NCI-H1694 (cell line): ENCODE measurements around the gene CASKIN1.
"Not testable (repeated sequence)": the region's sequence is repeated elsewhere in the genome, so short reads cannot be mapped to it uniquely, and the experiment has no call there.

ENCODE experiments used
- DNase-seq: peaks from one replicate; lab custom pipeline; 2025; lab: John Stamatoyannopoulos, UW

The CASKIN1 gene

DNA sequence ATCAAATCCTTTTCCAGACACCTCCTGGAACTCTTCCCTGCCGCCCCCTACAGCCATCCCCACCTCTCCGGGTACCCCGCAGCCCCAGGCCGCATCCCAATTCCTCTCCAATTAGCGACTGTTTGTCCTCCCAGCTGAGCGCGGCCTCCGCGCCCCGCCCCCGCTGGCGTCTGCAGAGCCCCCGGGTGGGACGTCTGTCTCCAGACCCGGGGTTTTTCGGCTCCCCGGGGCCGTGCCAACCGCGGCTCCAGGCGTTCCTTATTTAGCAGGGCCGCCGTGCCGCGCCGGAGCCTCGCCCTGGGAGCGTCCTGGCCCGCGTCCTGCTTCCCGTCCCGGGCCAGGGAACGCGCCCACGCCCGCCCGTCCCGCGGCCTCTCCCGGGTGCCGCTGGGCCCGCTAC is 61.3 kb downstream of the CASKIN1 start:
- not testable (repeated sequence) for DNase-seq

DNA sequence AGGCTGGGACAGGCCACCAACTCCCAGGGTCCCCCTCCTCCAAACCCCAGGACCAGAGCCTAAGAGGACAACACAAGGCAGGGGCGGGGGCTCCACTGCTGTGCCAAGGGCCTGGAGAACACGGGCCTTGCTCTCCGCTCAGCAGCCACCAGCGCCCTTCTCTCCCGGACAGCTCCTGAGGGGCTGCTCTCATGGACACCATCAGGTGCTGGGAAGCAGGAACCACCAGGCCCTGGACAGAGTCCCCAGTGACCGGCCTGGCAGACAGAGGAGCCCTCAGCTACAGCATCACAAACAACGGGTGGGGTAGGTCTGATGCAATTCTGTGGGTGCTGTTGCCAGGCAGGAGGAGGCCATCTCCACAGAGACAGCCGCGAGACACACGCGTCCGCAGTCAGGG is 62.6 kb downstream of the CASKIN1 start:
- DNase-seq = not testable (repeated sequence)

DNA sequence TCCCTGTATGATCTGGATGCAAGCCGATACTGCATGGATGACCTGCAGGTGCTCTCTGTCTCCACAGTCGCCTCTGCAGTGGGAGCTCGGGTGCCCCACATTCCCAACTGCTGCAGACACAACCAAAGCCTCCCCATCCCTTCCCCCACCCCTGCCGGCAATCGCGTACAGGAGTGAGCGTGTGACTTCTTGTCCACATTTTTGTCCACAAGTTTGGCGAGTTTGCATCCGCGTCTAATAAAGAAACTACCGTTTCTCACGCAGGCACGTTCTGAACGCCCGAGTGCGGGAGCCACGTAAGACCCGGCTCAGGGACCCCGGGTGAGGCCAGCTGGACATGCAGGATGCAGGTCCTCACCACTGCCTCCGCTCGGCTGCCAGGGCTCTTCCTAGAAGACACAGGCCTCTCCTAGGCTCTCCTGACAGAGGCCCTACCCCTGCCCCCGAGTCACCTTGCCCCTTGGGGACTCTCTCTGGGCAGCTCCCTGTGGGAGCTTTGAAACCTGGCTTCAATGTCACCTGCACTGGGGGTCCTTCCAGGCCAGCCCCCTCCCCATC is 66.4 kb downstream of the CASKIN1 start:
- not testable (repeated sequence) for DNase-seq

DNA sequence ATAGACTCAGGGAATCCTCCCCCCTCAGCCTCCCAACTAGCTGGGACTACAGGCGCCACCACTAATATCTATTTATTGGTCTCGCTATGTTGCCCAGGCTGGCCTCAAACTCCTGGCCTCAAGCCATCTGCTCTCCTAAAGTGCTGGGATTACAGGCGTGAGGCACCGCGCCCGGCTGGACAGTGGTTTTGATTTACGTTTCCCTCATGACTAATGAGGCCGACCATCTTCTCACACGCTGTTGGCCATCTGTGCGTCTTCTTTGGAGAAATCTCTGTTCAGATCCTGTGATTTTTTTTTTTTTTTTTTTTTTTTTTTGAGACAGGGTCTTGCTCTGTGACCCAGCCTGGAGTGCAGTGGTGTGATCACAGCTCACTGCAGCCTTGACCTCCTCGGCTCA is 67.2 kb downstream of the CASKIN1 start:
- not testable (repeated sequence) for DNase-seq

DNA sequence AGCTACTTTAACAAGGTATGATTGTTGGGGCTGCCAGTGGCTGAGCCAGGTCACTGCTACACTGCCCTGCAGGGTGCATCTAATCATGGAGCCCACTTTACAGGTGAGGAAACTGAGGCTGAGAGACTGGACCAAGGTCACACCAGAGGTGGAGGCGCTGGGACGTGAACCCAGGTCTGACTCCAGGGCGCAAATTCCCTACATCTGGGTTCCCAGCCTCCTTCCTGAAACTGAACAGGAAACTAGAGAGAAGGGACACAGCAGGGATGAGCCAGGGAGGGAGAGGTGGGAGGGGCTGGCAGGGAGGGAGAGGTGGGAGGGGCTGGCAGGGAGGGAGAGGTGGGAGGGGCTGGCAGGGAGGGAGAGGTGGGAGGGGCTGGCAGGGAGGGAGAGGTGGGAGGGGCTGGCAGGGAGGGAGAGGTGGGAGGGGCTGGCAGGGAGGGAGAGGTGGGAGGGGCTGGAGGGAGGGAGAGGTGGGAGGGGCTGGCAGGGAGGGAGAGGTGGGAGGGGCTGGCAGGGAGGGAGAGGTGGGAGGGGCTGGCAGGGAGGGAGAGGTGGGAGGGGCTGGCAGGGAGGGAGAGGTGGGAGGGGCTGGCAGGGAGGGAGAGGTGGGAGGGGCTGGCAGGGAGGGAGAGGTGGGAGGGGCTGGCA is 68.7 kb downstream of the CASKIN1 start:
- DNase-seq = peak; percentile 20
